ENCODE data around the gene FRMD6.

DNA sequence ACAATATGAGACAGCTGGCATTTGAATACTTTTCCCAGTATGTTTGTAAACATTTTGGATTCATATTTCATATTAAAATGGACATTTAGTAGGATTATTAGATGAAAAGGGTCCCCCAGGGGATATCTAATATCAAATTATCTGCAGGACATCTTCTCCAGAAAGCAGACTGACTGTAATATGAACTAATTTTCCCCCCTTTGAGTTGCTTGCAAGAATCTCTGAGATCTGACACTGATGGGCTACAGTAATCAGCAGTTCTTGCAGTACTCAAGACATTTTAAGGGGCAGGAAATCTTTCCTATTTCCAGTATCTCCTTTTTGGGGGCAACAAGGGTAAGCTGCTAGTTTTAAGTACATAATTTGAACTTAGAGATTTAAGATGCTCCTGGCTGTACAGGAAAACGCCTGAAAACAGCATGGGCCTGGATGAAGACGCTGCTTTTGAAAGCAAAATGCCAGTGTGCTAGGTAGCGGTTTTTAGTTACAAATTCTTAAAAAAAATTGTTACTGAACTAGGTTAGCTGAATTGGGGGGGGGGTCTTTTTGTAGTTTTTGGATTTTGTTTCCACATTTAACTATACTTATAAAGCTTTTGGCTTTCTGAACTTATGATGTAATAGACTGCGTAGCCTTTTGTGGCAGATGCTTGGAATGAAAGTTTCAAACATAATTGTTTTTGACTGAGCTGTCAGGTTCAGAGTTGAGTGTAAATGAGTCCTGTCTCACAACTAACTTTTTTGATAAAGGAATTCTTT, 2.2 kb downstream of the FRMD6 start:
- TF ChIP-seq, protein P1, sequence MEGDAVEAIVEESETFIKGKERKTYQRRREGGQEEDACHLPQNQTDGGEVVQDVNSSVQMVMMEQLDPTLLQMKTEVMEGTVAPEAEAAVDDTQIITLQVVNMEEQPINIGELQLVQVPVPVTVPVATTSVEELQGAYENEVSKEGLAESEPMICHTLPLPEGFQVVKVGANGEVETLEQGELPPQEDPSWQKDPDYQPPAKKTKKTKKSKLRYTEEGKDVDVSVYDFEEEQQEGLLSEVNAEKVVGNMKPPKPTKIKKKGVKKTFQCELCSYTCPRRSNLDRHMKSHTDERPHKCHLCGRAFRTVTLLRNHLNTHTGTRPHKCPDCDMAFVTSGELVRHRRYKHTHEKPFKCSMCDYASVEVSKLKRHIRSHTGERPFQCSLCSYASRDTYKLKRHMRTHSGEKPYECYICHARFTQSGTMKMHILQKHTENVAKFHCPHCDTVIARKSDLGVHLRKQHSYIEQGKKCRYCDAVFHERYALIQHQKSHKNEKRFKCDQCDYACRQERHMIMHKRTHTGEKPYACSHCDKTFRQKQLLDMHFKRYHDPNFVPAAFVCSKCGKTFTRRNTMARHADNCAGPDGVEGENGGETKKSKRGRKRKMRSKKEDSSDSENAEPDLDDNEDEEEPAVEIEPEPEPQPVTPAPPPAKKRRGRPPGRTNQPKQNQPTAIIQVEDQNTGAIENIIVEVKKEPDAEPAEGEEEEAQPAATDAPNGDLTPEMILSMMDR (IDR thresholded peaks at IDR 0.05): no peak
- TF ChIP-seq POLR2A (IDR thresholded peaks at IDR 0.05): no peak

Measured in thyroid gland (tissue), 4 donors.